HG03457 (cell line): Measurements from ENCODE around the gene PDK4.

Experiments
- ATAC-seq: cut with Tn5 transposase; IDR thresholded peaks from one replicate; pipeline ENCODE4 v1.9.1; 2021; ENCODE audit warnings: moderate number of reproducible peaks; ENCODE audit not compliant: unreplicated experiment

The PDK4 gene

DNA sequence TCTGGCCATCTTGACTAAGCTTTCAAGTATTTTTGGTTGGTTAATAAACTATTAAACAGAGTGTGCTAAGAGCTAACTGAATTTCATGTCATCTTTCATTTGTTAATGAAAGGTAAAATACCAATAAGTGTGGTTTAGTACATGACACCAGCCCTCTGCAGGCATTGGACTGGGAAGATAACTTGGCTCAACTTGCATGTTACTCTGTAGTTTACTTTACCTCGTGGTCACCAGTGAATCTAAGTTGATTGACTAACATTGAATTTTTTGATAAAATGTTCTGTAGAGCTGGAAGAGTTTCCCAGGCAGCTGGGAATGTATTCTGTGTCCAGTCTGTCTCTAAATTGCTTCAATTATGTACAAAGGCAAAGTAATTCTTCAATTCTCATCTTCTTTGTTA lies 60.7 kb downstream of the PDK4 start:
- no peak for ATAC-seq

DNA sequence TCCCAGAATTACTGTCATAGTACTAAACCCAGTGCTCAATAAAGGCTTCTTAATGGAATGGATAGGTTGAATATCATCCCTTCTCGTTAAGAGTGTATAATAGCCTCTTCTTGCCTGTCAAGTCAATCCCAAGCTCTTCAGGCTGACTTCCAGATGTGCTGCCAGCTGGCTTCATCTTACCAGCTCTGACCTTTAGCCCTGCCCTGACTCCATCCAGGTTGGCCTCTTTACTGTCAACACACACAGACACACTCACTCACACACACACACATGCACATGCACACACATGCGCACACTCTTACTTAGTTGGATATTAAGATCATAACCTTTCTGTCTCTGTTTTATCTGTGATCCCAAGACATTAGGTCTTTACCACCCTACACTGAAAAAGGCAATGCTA lies 61.5 kb downstream of the PDK4 start:
- no peak for ATAC-seq
